AG04450 (cell line): ENCODE data around the gene MED29. TPM values are rescaled to one million over a fixed set of nuclear protein-coding genes. Genes with fewer than 3 reads are reported as not detected.

Source experiments
- CTCF ChIA-PET: fragments of 300-600, 350-600 bp; formaldehyde crosslinking; extraction: SDS; loops from one replicate; lab custom pipeline; 2022; ENCODE audit warnings: antibody characterized with exemption, inconsistent platforms; lab: Charles Lee
- POLR2A ChIA-PET: fragments of 350-600 bp; formaldehyde crosslinking; extraction: SDS; loops from one replicate; lab custom pipeline; 2021; ENCODE audit warnings: antibody characterized with exemption, inconsistent platforms; lab: Yijun Ruan, JAX
- DNase-seq: peaks from one replicate; pipeline ENCODE4 v3.0.0-alpha.2; 2011; ENCODE audit warnings: low read depth, low spot score
- H3K27ac ChIP-seq: one replicate; pipeline ENCODE4 v1.5.1; 2012; ENCODE audit warnings: low read depth, low read length, control low read depth
- H3K27me3 ChIP-seq: one replicate; pipeline ENCODE4 v1.6.0; 2012; ENCODE audit warnings: low read length; ENCODE audit not compliant: control insufficient read depth, insufficient read depth
- H3K4me3 ChIP-seq: 2 replicates; pipeline ENCODE4 v1.5.1; 2011; ENCODE audit warnings: mild to moderate bottlenecking, low read depth, low read length, control low read depth
- H3K9me3 ChIP-seq: 2 replicates; pipeline ENCODE4 v1.5.1; 2012; ENCODE audit warnings: low read length; ENCODE audit not compliant: control insufficient read depth, insufficient read depth
- CTCF ChIP-seq: IDR thresholded peaks from 2 replicates; pipeline ENCODE4 v1.5.1; 2011; ENCODE audit warnings: low read depth, low read length, control low read depth, inconsistent platforms
- polyA plus RNA-seq: library from polyadenylated mRNA; depleted of rRNA; stranded (reverse); fragments of >200 nt; gene quantifications from 2 replicates; pipeline ENCODE4 v1.2.3, GENCODE V29; 2011

MED29 gene
- polyA plus RNA-seq, 1 experiment, result 28.0 TPM

- Histone ChIP-seq H3K9me3 (peaks cover 8% of the 10 kb centered on the region; the same call in 1 of the 2 replicates), H3K27me3 (no peaks in the 10 kb centered on the region), H3K4me3 (peak overlapping the region; percentile 93), H3K27ac (peak overlapping the region; percentile 57)
- DNase-seq, result no peak
- ChIA-PET CTCF (interaction anchor here (2.7 kb wide), 1 partner anchor 10 kb away, joined by 12 read pairs; no protein-coding TSS in a partner anchor), POLR2A (interaction anchor here (3.7 to 3.8 kb wide), 3 partner anchors 10 to 28 kb away, joined by 20 to 27 read pairs (median 22); partner anchors contain the start of genes MED29, PAF1 and RPS16)
- TF ChIP-seq CTCF, result no peak
Observed at GRCh38 chr19:39407660-39408391, 16.6 kb downstream of the MED29 start.

GRCh38 chr19:39408392-39409207 is 17.4 kb downstream of the MED29 start:
- TF ChIP-seq CTCF, result no peak

GRCh38 chr19:39409208-39410016 is 18.2 kb downstream of the MED29 start:
- Histone ChIP-seq H3K27ac (peak overlapping the region; percentile 96), H3K9me3 (peaks cover 8% of the 10 kb centered on the region; the same call in 1 of the 2 replicates), H3K27me3 (no peaks in the 10 kb centered on the region), H3K4me3 (peak overlapping the region; percentile 93)
- CTCF ChIA-PET, result interaction anchor here (0.6 to 2.7 kb wide), 2 partner anchors 11 to 35 kb away, joined by 7 to 12 read pairs; no protein-coding TSS in a partner anchor
- 0 out of 2 replicates have a peak, but pooled peaks have one; percentile 7 for TF ChIP-seq CTCF
- POLR2A ChIA-PET, result interaction anchor here (3.8 kb wide), 2 partner anchors 11 to 18 kb away, joined by 22 to 27 read pairs; partner anchors contain the start of genes MED29 and PAF1
- no peak for DNase-seq

More at GRCh38 chr19:39408392-39409207, 17.4 kb downstream of the MED29 start:
- CTCF ChIA-PET, result interaction anchor here (2.7 kb wide), 1 partner anchor 10 kb away, joined by 12 read pairs; no protein-coding TSS in a partner anchor
- peak overlapping the region; percentile 57 for H3K27ac ChIP-seq
- no peaks in the 10 kb centered on the region for H3K27me3 ChIP-seq
- POLR2A ChIA-PET, result interaction anchor here (3.7 to 3.8 kb wide), 3 partner anchors 10 to 27 kb away, joined by 20 to 27 read pairs (median 22); partner anchors contain the start of genes MED29, PAF1 and RPS16
- peak overlapping the region; percentile 93 for H3K4me3 ChIP-seq
- peaks cover 8% of the 10 kb centered on the region; the same call in 1 of the 2 replicates for H3K9me3 ChIP-seq
- DNase-seq, result no peak

- TF ChIP-seq CTCF, result no peak
- H3K27ac ChIP-seq, result peak overlapping the region; percentile 96
- peaks cover 8% of the 10 kb centered on the region; the same call in 1 of the 2 replicates for H3K9me3 ChIP-seq
- no peak for DNase-seq
- POLR2A ChIA-PET, result no interaction called here
- CTCF ChIA-PET, result no interaction called here
- H3K4me3 ChIP-seq, result peak overlapping the region; percentile 93
- no peaks in the 10 kb centered on the region for H3K27me3 ChIP-seq
Observed at GRCh38 chr19:39410017-39410830, 19.0 kb downstream of the MED29 start.
